ENCODE results near the gene LDAH.

The LDAH gene

GRCh38 chr2:20823917-20824316, 1.0 kb upstream of the LDAH start:
- no peak overlapping the region for H3K4me3 ChIP-seq (ENCODE audit: low read depth, low read length)
- TF ChIP-seq CTCF (IDR thresholded peaks at IDR 0.05; ENCODE audit: insufficient read depth, low read depth, low read length, missing control alignments): no peak
- no peak for DNase-seq (ENCODE audit: low read depth)

GRCh38 chr2:20818820-20819219, 4.1 kb downstream of the LDAH start:
- TF ChIP-seq CTCF (IDR thresholded peaks at IDR 0.05; ENCODE audit: insufficient read depth, low read depth, low read length, missing control alignments): no peak
- DNase-seq (ENCODE audit: low read depth): no peak
- H3K4me3 ChIP-seq (ENCODE audit: low read depth, low read length): no peak overlapping the region

GRCh38 chr2:20815216-20815615, 7.7 kb downstream of the LDAH start:
- H3K4me3 ChIP-seq (ENCODE audit: low read depth, low read length): no peak overlapping the region
- DNase-seq (ENCODE audit: low read depth): no peak
- TF ChIP-seq CTCF (IDR thresholded peaks at IDR 0.05; ENCODE audit: insufficient read depth, low read depth, low read length, missing control alignments): no peak

- DNase-seq (ENCODE audit: low read depth): no peak
- no peak overlapping the region for H3K4me3 ChIP-seq (ENCODE audit: low read depth, low read length)
- no peak for TF ChIP-seq CTCF (IDR thresholded peaks at IDR 0.05; ENCODE audit: insufficient read depth, low read depth, low read length, missing control alignments)
Measured at GRCh38 chr2:20812779-20813178, 10.1 kb downstream of the LDAH start.

GRCh38 chr2:20806286-20806685, 16.6 kb downstream of the LDAH start:
- H3K4me3 ChIP-seq (ENCODE audit: low read depth, low read length): no peak overlapping the region
- no peak for DNase-seq (ENCODE audit: low read depth)
- no peak for TF ChIP-seq CTCF (IDR thresholded peaks at IDR 0.05; ENCODE audit: insufficient read depth, low read depth, low read length, missing control alignments)

- no peak overlapping the region for H3K4me3 ChIP-seq (ENCODE audit: low read depth, low read length)
Measured at GRCh38 chr2:20803974-20804373, 18.9 kb downstream of the LDAH start.

More at GRCh38 chr2:20803974-20804373, 18.9 kb downstream of the LDAH start:
- TF ChIP-seq CTCF (IDR thresholded peaks at IDR 0.05; ENCODE audit: insufficient read depth, low read depth, low read length, missing control alignments): no peak
- DNase-seq (ENCODE audit: low read depth): no peak
